ENCODE measurements around the gene SLU7.

SLU7 gene

DNA sequence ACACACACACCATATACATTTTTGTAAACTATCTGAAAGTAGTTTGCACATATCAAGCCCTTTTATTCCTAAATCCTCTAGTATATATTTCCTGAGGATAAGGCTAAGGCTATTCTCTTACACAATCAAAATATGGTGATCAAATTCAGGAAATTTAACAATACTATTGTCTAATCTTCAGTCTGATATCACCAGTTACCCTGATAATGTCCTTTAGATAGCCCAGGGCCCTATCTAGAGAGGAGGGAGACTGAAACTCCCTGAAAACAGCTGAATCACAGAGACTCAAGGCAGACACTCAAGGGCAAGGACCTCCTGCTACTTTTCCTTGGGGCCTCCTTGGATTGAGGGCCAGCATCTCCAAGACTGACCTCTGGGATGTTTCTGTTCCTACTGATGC lies 33.2 kb upstream of the SLU7 start:
- H3K9me3 ChIP-seq (ENCODE audit: control extremely low read depth in 1 of 5, control insufficient read depth in 4 of 5, insufficient read depth in 2 of 5, low read depth in 1 of 5, low read length in 4 of 5): no peaks in the 10 kb centered on the region
- ChIA-PET POLR2A (no interaction called here), CTCF (interaction anchor here (1.2 to 3.9 kb wide), 6 partner anchors 8 to 19 kb away, joined by 3 to 18 read pairs (median 4); no protein-coding TSS in a partner anchor)
- peaks cover 3 to 30% (median 21%) of the 10 kb centered on the region in 4 experiments for H3K4me1 ChIP-seq (ENCODE audit: control extremely low read depth in 1 of 4, control insufficient read depth in 4 of 4, insufficient read depth in 4 of 4, low read length in 3 of 4)
- no peak for DNase-seq
- H3K36me3 ChIP-seq (ENCODE audit: control insufficient read depth in 4 of 4, insufficient read depth in 4 of 4, low read length in 3 of 4): no peaks in the 10 kb centered on the region
- no peaks in the 10 kb centered on the region for H3K27me3 ChIP-seq (replicated peaks in 2 of 5; ENCODE audit: control insufficient read depth in 4 of 5, insufficient read depth in 5 of 5, low read length in 4 of 5)
- H3K4me3 ChIP-seq (ENCODE audit: control insufficient read depth in 1 of 7, extremely low read depth in 1 of 7, insufficient read depth in 4 of 7, low read depth in 2 of 7, low read length in 6 of 7): no peak overlapping the region
- no peak overlapping the region for H3K27ac ChIP-seq (ENCODE audit: insufficient read depth in 1 of 2, low read depth in 1 of 2, low read length in 2 of 2, poor library complexity in 1 of 2, severe bottlenecking in 2 of 2)

DNA sequence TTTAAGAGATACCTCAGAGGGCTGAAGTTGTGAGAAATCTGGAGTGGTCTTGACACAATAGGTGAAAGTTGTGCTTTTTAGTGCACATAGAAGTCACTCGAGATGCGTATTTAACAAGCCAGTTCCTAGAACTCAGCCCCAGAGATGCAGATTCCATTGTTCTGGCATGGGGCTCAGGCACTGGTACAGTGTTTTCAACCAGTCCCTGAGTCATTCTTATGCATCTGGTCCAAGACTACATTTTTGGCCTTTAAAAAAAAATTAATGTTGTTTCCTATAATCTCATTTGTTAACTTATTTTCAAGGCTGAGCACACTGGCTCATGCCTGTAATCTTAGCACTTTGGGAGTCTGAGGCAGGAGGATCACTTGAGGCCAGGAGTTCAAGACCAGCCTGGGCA lies 32.4 kb upstream of the SLU7 start:
- CTCF ChIA-PET: interaction anchor here (1.5 to 3.9 kb wide), 2 partner anchors 12 to 19 kb away, joined by 4 to 18 read pairs; no protein-coding TSS in a partner anchor

DNA sequence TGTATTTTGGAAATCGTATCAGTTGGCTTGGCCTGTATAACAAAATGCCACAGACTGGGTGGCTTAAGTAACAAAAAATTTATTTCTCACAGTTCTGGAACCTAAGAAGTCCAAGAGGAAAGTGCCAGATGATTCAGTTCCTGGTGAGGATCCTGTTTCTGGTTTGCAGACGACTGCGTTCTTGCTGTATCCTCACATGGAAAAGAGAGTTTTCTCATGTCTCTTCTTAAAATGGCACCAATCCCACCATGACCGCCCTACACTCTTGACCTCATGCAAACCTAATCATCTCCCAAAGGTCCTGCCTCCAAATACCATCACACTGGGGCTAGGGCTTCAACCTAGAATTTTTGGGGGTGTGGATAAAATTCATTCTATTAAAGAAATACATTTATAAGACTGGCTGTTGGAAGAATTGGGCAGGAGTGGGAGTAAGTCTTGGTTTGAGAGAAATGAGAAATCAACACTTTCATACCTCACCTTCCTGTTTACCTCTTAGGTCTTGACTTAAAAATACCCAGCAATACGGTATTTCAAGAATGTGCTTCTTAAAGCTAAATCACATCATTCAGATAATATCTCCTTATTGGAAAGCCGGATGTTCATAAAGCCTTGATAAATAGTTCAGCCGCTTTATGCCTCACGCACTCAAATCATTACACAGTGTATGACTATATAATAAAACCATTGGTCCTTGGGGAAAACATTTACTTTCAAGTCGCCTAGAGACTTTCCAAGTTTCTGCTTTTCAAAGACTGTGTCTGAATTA lies 31.5 kb upstream of the SLU7 start:
- no peaks in the 10 kb centered on the region for H3K36me3 ChIP-seq (ENCODE audit: control insufficient read depth in 4 of 4, insufficient read depth in 4 of 4, low read length in 3 of 4)
- no peaks in the 10 kb centered on the region for H3K9me3 ChIP-seq (ENCODE audit: control extremely low read depth in 1 of 5, control insufficient read depth in 4 of 5, insufficient read depth in 2 of 5, low read depth in 1 of 5, low read length in 4 of 5)
- ChIA-PET CTCF (no interaction called here), POLR2A (no interaction called here)
- WGBS (ENCODE audit: insufficient coverage): 92% methylated on average over 5 of the region's 9 CpGs
- H3K4me3 ChIP-seq (ENCODE audit: control insufficient read depth in 1 of 7, extremely low read depth in 1 of 7, insufficient read depth in 4 of 7, low read depth in 2 of 7, low read length in 6 of 7): no peak overlapping the region
- peaks cover 3 to 17% (median 12%) of the 10 kb centered on the region in 4 experiments for H3K4me1 ChIP-seq (ENCODE audit: control extremely low read depth in 1 of 4, control insufficient read depth in 4 of 4, insufficient read depth in 4 of 4, low read length in 3 of 4)
- no peak overlapping the region for H3K27ac ChIP-seq (ENCODE audit: insufficient read depth in 1 of 2, low read depth in 1 of 2, low read length in 2 of 2, poor library complexity in 1 of 2, severe bottlenecking in 2 of 2)
- no peak for DNase-seq
- H3K27me3 ChIP-seq (replicated peaks in 2 of 5; ENCODE audit: control insufficient read depth in 4 of 5, insufficient read depth in 5 of 5, low read length in 4 of 5): no peaks in the 10 kb centered on the region

More for the DNA sequence above, 32.4 kb upstream of the SLU7 start:
- WGBS (ENCODE audit: insufficient coverage): 100% methylated on average over 2 of the region's 2 CpGs
- Histone ChIP-seq H3K27me3 (replicated peaks in 2 of 5; ENCODE audit: control insufficient read depth in 4 of 5, insufficient read depth in 5 of 5, low read length in 4 of 5) (no peaks in the 10 kb centered on the region), H3K4me1 (ENCODE audit: control extremely low read depth in 1 of 4, control insufficient read depth in 4 of 4, insufficient read depth in 4 of 4, low read length in 3 of 4) (peaks cover 3 to 26% (median 19%) of the 10 kb centered on the region in 4 experiments), H3K36me3 (ENCODE audit: control insufficient read depth in 4 of 4, insufficient read depth in 4 of 4, low read length in 3 of 4) (no peaks in the 10 kb centered on the region), H3K27ac (ENCODE audit: insufficient read depth in 1 of 2, low read depth in 1 of 2, low read length in 2 of 2, poor library complexity in 1 of 2, severe bottlenecking in 2 of 2) (no peak overlapping the region), H3K9me3 (ENCODE audit: control extremely low read depth in 1 of 5, control insufficient read depth in 4 of 5, insufficient read depth in 2 of 5, low read depth in 1 of 5, low read length in 4 of 5) (no peaks in the 10 kb centered on the region), H3K4me3 (ENCODE audit: control insufficient read depth in 1 of 7, extremely low read depth in 1 of 7, insufficient read depth in 4 of 7, low read depth in 2 of 7, low read length in 6 of 7) (no peak overlapping the region)
- POLR2A ChIA-PET: no interaction called here
- DNase-seq: no peak

DNA sequence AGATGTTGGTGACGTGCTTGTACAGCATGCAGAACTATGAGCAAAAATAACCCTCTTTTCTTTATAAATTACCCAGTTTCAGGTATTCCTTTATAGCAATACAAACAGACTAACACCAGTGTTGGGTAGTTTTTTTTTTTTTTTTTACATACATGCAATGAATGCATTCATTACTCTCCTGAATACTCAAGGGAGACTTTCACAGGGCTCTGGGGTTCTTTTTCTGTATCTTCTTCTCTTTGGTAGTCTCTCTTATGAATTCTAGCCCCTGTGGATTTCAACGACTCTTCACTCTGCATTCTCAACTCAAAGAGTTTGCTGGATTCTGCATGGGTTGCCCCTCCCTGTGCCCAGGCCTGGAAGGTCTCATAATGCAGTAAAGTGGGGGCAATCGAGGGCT lies 30.6 kb upstream of the SLU7 start:
- H3K27me3 ChIP-seq (replicated peaks in 2 of 5; ENCODE audit: control insufficient read depth in 4 of 5, insufficient read depth in 5 of 5, low read length in 4 of 5): no peaks in the 10 kb centered on the region
- no peak overlapping the region for H3K27ac ChIP-seq (ENCODE audit: insufficient read depth in 1 of 2, low read depth in 1 of 2, low read length in 2 of 2, poor library complexity in 1 of 2, severe bottlenecking in 2 of 2)
- CTCF ChIA-PET: interaction anchor here (0.7 to 2.1 kb wide), 4 partner anchors 9 to 18 kb away, joined by 3 to 12 read pairs (median 3); no protein-coding TSS in a partner anchor
- no peak overlapping the region for H3K4me3 ChIP-seq (ENCODE audit: control insufficient read depth in 1 of 7, extremely low read depth in 1 of 7, insufficient read depth in 4 of 7, low read depth in 2 of 7, low read length in 6 of 7)
- no peak for DNase-seq
- H3K9me3 ChIP-seq (ENCODE audit: control extremely low read depth in 1 of 5, control insufficient read depth in 4 of 5, insufficient read depth in 2 of 5, low read depth in 1 of 5, low read length in 4 of 5): peaks cover 0 to 1% (median 0%) of the 10 kb centered on the region in 5 experiments
- WGBS (ENCODE audit: insufficient coverage): 100% methylated on average over 1 of the region's 3 CpGs
- POLR2A ChIA-PET: no interaction called here
- H3K4me1 ChIP-seq (ENCODE audit: control extremely low read depth in 1 of 4, control insufficient read depth in 4 of 4, insufficient read depth in 4 of 4, low read length in 3 of 4): peaks cover 3 to 14% (median 8%) of the 10 kb centered on the region in 4 experiments
- no peaks in the 10 kb centered on the region for H3K36me3 ChIP-seq (ENCODE audit: control insufficient read depth in 4 of 4, insufficient read depth in 4 of 4, low read length in 3 of 4)

DNA sequence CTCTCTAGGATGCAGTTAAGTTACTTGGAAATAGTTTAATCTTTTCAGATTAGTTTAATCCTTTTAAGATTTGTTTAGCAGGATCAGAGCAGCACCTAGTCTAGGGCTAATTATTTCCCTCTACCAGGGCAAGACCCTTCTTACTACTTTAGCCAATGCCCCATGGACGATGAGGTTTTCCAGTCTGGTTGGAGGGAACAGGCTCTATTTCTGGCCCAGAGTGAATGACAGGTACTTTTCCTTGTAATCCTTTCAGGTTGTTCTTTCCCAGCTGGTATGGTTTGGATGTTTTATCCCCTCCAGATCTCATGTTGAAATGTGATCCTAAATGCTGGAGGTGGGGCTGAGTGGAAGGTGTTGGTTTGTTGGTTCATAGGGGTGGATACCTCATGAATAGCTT lies 30.0 kb upstream of the SLU7 start:
- H3K9me3 ChIP-seq (ENCODE audit: control extremely low read depth in 1 of 5, control insufficient read depth in 4 of 5, insufficient read depth in 2 of 5, low read depth in 1 of 5, low read length in 4 of 5): peaks cover 0 to 1% (median 0%) of the 10 kb centered on the region in 5 experiments
- H3K27me3 ChIP-seq (replicated peaks in 2 of 5; ENCODE audit: control insufficient read depth in 4 of 5, insufficient read depth in 5 of 5, low read length in 4 of 5): no peaks in the 10 kb centered on the region
- no peak overlapping the region for H3K27ac ChIP-seq (ENCODE audit: insufficient read depth in 1 of 2, low read depth in 1 of 2, low read length in 2 of 2, poor library complexity in 1 of 2, severe bottlenecking in 2 of 2)
- no peak for DNase-seq
- no CpG with 5 or more reads among the region's 1 CpG for WGBS (ENCODE audit: insufficient coverage)
- no peak overlapping the region for H3K4me3 ChIP-seq (ENCODE audit: control insufficient read depth in 1 of 7, extremely low read depth in 1 of 7, insufficient read depth in 4 of 7, low read depth in 2 of 7, low read length in 6 of 7)
- H3K4me1 ChIP-seq (ENCODE audit: control extremely low read depth in 1 of 4, control insufficient read depth in 4 of 4, insufficient read depth in 4 of 4, low read length in 3 of 4): peaks cover 3 to 9% (median 5%) of the 10 kb centered on the region in 4 experiments
- ChIA-PET POLR2A (no interaction called here), CTCF (interaction anchor here (0.7 to 2.1 kb wide), 4 partner anchors 9 to 19 kb away, joined by 3 to 12 read pairs (median 3); no protein-coding TSS in a partner anchor)
- no peaks in the 10 kb centered on the region for H3K36me3 ChIP-seq (ENCODE audit: control insufficient read depth in 4 of 4, insufficient read depth in 4 of 4, low read length in 3 of 4)

DNA sequence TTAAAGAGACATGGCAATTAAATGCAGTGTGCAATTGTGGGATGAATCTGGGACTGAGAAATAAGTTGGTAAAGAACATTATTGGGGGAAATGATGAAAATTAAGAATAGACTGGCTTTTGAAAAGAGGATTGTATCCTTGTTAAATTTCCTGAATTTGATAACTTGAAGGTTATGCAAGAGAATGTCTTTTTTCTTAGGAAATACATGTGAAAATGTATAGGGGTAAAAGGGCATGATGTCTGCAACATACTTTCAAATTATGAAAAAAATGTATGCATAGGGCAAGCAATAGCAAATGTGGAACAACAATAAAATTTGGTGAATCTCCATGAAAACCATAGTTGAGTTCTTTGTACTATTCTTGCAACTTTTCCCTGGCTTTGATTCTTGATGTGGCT lies 26.9 kb upstream of the SLU7 start:
- ChIA-PET CTCF (no interaction called here), POLR2A (no interaction called here)
- H3K4me3 ChIP-seq (ENCODE audit: control insufficient read depth in 1 of 7, extremely low read depth in 1 of 7, insufficient read depth in 4 of 7, low read depth in 2 of 7, low read length in 6 of 7): no peak overlapping the region
- DNase-seq: no peak
- H3K27me3 ChIP-seq (replicated peaks in 2 of 5; ENCODE audit: control insufficient read depth in 4 of 5, insufficient read depth in 5 of 5, low read length in 4 of 5): no peaks in the 10 kb centered on the region
- no peak overlapping the region for H3K27ac ChIP-seq (ENCODE audit: insufficient read depth in 1 of 2, low read depth in 1 of 2, low read length in 2 of 2, poor library complexity in 1 of 2, severe bottlenecking in 2 of 2)
- H3K4me1 ChIP-seq (ENCODE audit: control extremely low read depth in 1 of 4, control insufficient read depth in 4 of 4, insufficient read depth in 4 of 4, low read length in 3 of 4): peaks cover 3 to 13% (median 12%) of the 10 kb centered on the region in 4 experiments
- H3K9me3 ChIP-seq (ENCODE audit: control extremely low read depth in 1 of 5, control insufficient read depth in 4 of 5, insufficient read depth in 2 of 5, low read depth in 1 of 5, low read length in 4 of 5): peaks cover 0 to 1% (median 0%) of the 10 kb centered on the region in 5 experiments
- no peaks in the 10 kb centered on the region for H3K36me3 ChIP-seq (ENCODE audit: control insufficient read depth in 4 of 4, insufficient read depth in 4 of 4, low read length in 3 of 4)

DNA sequence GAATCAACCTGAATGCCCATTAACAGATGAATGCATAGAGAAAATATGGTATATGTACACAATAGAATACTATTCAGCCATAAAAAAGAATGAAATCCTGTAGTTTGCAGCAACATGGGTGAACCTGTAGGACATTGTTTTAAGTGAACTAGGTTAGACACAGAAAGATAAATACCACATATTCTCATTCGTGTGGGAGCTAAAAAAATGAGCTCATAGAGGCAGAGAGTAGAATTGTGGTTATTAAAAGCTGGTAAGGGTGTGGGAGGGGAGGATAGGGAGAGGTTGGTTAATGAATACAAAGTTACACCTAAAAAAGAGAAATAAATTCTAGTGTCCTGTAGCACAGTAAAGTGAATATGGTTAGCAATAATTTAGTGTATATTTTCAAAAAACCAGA lies 26.3 kb upstream of the SLU7 start:
- no peak overlapping the region for H3K4me3 ChIP-seq (ENCODE audit: control insufficient read depth in 1 of 7, extremely low read depth in 1 of 7, insufficient read depth in 4 of 7, low read depth in 2 of 7, low read length in 6 of 7)
- WGBS (ENCODE audit: insufficient coverage): no CpG with 5 or more reads among the region's 1 CpG
- H3K27me3 ChIP-seq (replicated peaks in 2 of 5; ENCODE audit: control insufficient read depth in 4 of 5, insufficient read depth in 5 of 5, low read length in 4 of 5): no peaks in the 10 kb centered on the region
- peaks cover 3 to 18% (median 16%) of the 10 kb centered on the region in 4 experiments for H3K4me1 ChIP-seq (ENCODE audit: control extremely low read depth in 1 of 4, control insufficient read depth in 4 of 4, insufficient read depth in 4 of 4, low read length in 3 of 4)
- CTCF ChIA-PET: no interaction called here
- H3K9me3 ChIP-seq (ENCODE audit: control extremely low read depth in 1 of 5, control insufficient read depth in 4 of 5, insufficient read depth in 2 of 5, low read depth in 1 of 5, low read length in 4 of 5): peaks cover 0 to 1% (median 0%) of the 10 kb centered on the region in 5 experiments
- no peak for DNase-seq
- no peak overlapping the region for H3K27ac ChIP-seq (ENCODE audit: insufficient read depth in 1 of 2, low read depth in 1 of 2, low read length in 2 of 2, poor library complexity in 1 of 2, severe bottlenecking in 2 of 2)
- no peaks in the 10 kb centered on the region for H3K36me3 ChIP-seq (ENCODE audit: control insufficient read depth in 4 of 4, insufficient read depth in 4 of 4, low read length in 3 of 4)
- POLR2A ChIA-PET: no interaction called here
